Measurements from ENCODE around the gene LUC7L2.

The LUC7L2 gene

GRCh38 chr7:139384611-139385010, 24.9 kb downstream of the LUC7L2 start:
- DNase-seq (ENCODE audit: low read depth), result no peak
- no peak overlapping the region for H3K4me3 ChIP-seq (ENCODE audit: low read depth, low read length)
- TF ChIP-seq MYC (IDR thresholded peaks at IDR 0.05; ENCODE audit: low read depth, low read length) (no peak), CTCF (IDR thresholded peaks at IDR 0.05; ENCODE audit: low read depth, low read length) (no peak), POLR2A (IDR thresholded peaks at IDR 0.05; ENCODE audit: extremely low read depth, insufficient read length) (no peak)
- TF ChIP-seq, protein P1, sequence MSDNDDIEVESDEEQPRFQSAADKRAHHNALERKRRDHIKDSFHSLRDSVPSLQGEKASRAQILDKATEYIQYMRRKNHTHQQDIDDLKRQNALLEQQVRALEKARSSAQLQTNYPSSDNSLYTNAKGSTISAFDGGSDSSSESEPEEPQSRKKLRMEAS (IDR thresholded peaks at IDR 0.05; ENCODE audit: low read depth, low read length), result no peak

- TF ChIP-seq, protein P1 (IDR thresholded peaks at IDR 0.05; ENCODE audit: low read depth, low read length), result no peak
- TF ChIP-seq CTCF (IDR thresholded peaks at IDR 0.05; ENCODE audit: low read depth, low read length) (no peak), MYC (IDR thresholded peaks at IDR 0.05; ENCODE audit: low read depth, low read length) (no peak), POLR2A (IDR thresholded peaks at IDR 0.05; ENCODE audit: extremely low read depth, insufficient read length) (no peak)
- no peak for DNase-seq (ENCODE audit: low read depth)
- H3K4me3 ChIP-seq (ENCODE audit: low read depth, low read length), result no peak overlapping the region
Measured at GRCh38 chr7:139387594-139387993, 27.9 kb downstream of the LUC7L2 start.

GRCh38 chr7:139389091-139389490, 29.4 kb downstream of the LUC7L2 start:
- no peak for DNase-seq (ENCODE audit: low read depth)
- no peak overlapping the region for H3K4me3 ChIP-seq (ENCODE audit: low read depth, low read length)
- TF ChIP-seq CTCF (IDR thresholded peaks at IDR 0.05; ENCODE audit: low read depth, low read length) (no peak), MYC (IDR thresholded peaks at IDR 0.05; ENCODE audit: low read depth, low read length) (no peak), POLR2A (IDR thresholded peaks at IDR 0.05; ENCODE audit: extremely low read depth, insufficient read length) (no peak)
- TF ChIP-seq, protein P1 (IDR thresholded peaks at IDR 0.05; ENCODE audit: low read depth, low read length), result no peak

- DNase-seq (ENCODE audit: low read depth), result no peak
- no peak overlapping the region for H3K4me3 ChIP-seq (ENCODE audit: low read depth, low read length)
- TF ChIP-seq MYC (IDR thresholded peaks at IDR 0.05; ENCODE audit: low read depth, low read length), result no peak
- TF ChIP-seq POLR2A (IDR thresholded peaks at IDR 0.05; ENCODE audit: extremely low read depth, insufficient read length), result no peak
- TF ChIP-seq, protein P1 (IDR thresholded peaks at IDR 0.05; ENCODE audit: low read depth, low read length), result no peak
- no peak for TF ChIP-seq CTCF (IDR thresholded peaks at IDR 0.05; ENCODE audit: low read depth, low read length)
Measured at GRCh38 chr7:139389774-139390173, 30.1 kb downstream of the LUC7L2 start.

DNA sequence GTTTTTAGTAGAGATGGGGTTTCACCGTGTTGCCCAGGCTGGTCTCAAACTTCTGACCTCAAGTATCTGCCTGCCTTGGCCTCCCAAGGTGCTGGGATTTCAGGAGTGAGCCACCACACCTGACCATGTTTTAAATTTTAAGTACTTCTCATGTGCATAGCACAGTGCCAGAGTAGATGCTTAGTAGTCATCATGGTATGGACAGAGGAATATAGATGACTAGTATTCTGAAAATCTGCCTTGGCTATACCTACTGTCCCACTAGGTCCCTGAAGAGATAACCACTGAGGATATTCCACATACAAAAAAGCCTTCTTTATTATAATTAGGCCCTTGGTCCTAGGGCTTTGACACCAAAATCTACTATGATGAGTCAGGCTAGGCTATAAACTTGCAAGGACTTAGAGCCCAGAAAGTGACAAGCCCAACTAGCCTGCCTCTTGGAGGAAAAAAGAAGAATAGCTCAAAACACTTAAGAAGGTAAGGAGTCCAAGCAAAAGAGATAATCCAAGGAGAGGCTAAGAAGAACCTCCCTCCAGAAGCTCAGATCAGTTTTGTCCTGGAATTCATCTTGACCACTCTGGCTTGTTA, 34.0 kb downstream of the LUC7L2 start:
- no peak overlapping the region for H3K4me3 ChIP-seq (ENCODE audit: low read depth, low read length)
- DNase-seq (ENCODE audit: low read depth), result no peak

GRCh38 chr7:139394540-139394939, 34.8 kb downstream of the LUC7L2 start:
- H3K4me3 ChIP-seq (ENCODE audit: low read depth, low read length), result no peak overlapping the region
- TF ChIP-seq, protein P1 (IDR thresholded peaks at IDR 0.05; ENCODE audit: low read depth, low read length), result no peak
- DNase-seq (ENCODE audit: low read depth), result no peak

More for the DNA sequence above, 34.0 kb downstream of the LUC7L2 start:
- TF ChIP-seq, protein P1 (IDR thresholded peaks at IDR 0.05; ENCODE audit: low read depth, low read length), result no peak
- no peak for TF ChIP-seq POLR2A (IDR thresholded peaks at IDR 0.05; ENCODE audit: extremely low read depth, insufficient read length)
